Right renal cortex interstitium (tissue), 3 donors: ENCODE measurements around the gene TRPV3. TPM values are rescaled to one million over a fixed set of nuclear protein-coding genes. Genes with fewer than 3 reads are reported as not detected.
"Not testable (repeated sequence)": the region's sequence is repeated elsewhere in the genome, so short reads cannot be mapped to it uniquely, and the experiment has no call there.

Experiments
- DNase-seq, 3 donors: peaks; one replicate each; pipeline ENCODE4 v3.0.0-alpha.2; 2013; ENCODE audit warnings: low read depth in 3 of 3, low spot score in 2 of 3
- polyA plus RNA-seq, 3 donors: library from polyadenylated mRNA; unstranded; fragments of 120-200 nt; gene quantifications; one replicate each; pipeline ENCODE4 v1.2.1, GENCODE V29; 2013; ENCODE audit not compliant: insufficient read length in 3 of 3

The TRPV3 gene
- polyA plus RNA-seq, 3 donors, result 0.67 to 0.97 (median 0.91) TPM

DNA sequence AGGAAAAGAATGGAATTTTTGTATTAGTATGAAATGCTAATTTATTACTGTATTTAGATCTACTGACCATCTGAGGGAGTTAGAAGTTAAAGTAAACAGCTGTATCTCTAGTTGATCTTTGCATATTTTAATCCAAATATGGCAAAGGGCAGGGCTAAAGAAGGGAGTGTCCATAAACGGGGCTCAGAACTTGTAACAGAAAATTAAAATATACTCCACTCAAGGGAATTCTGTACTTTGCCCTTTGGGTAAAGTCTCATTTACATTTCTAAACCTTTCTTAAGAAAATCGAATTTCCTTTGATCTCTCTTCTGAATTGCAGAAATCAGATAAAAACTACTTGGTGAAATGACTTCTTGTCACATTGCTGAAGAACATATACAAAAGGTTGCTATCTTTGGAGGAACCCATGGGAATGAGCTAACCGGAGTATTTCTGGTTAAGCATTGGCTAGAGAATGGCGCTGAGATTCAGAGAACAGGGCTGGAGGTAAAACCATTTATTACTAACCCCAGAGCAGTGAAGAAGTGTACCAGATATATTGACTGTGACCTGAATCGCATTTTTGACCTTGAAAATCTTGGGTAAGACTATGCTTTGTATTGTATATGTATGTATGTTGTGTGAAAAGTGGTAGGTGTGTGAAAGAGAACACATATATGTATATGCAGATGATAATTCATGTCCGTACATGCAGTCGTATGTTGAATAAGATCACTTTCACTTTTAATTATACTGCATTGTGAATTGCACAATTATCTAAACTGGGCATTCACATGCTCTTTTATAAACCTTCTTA is 81.6 kb downstream of the TRPV3 start, which contains the start of gene ASPA:
Gene ASPA (plus strand): TSS at position 186 of the 799 bp plus-strand sequence. CDS start 163 bp downstream, at position 349.
- no peak for DNase-seq

DNA sequence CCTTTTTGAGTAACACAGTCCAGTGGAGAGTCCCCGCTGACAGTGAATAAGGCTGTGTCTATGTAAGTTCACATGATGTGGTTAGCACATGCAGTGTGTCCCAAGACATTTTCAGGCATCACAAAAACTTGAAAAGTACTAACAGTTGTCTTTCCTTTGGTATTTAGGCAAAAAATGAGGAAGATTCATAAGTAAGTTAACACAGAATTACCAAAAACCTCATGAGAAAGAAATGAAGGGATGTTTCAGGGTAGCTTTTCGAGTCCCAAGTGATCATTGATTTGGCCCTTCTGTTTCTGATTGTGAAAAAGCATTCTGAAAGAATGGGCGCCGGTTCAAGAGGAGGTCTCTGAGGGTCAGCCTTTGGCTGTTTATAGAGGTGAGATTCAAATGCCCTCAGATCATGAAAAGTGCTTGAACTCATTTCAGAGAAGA is 82.3 kb downstream of the TRPV3 start:
- DNase-seq, result no peak

DNA sequence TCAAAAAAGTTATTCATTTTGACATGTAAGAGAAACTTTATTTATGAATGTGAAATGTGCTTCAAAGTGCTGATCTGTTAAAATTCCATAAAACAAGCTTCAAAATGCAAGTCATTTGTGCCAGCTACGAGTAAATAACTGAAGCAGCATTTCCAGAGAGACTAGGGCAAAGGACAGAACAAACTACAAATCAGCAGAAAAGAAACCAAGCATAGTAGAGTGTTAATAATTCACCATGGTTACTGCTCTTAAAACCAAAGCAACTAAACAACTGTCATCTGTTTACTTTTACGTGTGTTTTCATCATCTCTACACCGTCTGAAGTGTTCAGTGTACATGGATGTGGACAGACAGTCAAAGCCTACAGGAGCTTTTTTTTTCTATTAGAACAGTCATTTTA is 83.4 kb downstream of the TRPV3 start:
- no peak for DNase-seq

DNA sequence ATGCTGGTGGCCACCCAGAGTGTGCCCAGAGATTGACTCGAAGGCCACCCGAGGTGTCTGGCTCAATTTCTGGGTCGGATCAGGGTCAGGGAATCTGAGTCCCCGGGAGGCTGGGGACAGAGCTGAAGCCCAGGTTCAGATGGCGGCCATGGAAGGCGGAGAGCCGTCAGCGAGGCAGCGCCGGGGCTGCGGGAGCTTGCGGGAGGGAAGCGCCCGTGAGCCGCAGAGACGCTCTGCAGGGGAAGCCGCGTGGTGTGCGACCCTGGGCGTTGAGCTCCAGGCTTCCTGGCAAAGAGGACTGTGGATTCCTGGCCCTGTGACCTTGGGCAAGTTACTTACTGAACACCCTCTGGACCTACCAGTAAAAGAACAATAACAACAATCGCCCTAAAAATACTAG is 85.5 kb downstream of the TRPV3 start:
- DNase-seq, result no peak

DNA sequence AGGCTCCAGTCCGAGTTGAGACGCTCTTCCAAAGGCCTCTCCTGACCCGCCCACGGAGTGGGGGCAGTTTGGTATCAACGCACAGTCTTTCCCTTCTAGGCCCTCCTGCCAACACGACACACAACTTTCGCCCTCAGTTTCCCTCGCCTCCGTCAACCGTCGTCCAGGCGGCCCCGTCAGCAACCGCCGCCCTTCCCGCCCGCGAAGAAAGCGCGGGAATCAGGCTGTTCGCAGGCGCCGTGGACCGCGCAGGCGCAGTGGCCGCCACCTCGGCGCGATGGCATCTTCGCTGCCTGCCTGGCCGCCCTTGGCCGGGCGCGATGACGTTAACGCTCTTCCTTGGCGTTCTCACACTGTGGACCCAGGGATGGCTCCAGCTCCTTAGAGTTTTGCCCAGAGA is 86.0 kb downstream of the TRPV3 start, which contains the start of gene SPATA22:
Gene SPATA22 (minus strand): TSS at position 221 of the 400 bp plus-strand sequence. CDS start 2,494 bp downstream, outside the sequence.
- DNase-seq, result no peak

DNA sequence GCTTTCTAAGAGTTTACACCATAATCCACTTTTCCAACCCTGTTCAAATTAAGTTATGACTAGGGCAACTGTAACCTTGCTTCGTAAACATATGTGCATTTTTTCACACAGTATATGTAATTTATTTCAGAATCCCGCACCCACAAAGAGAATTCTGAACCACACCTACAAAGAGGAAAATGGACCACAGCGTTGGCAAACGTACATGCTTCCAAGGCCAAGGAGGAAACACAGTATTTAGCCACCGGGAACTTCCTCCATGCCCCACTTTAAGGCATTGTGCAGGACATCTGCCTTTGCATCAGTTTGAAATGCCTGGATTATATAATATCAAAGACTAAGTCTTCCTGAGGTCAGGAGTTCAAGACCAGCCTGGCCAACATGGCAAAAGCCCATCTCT is 88.1 kb downstream of the TRPV3 start:
- no peak for DNase-seq

DNA sequence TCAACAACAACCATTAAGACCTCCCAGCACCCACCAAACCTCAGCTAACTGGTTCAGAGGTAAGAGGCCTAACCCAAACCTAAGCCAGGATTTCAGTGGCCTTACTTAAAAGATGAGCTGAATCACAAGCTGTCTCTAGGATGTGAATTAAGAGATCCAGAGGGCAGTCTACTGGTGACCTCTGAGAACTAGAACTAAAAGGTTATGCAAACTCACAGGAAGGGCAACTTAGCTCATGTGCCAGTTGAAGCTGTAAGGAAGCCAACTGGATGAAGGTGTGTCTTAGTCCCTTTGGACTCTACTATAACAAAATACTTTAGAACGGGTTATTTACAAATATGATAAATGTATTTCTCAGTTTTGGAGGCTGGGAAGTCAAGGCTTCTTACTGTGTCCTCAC is 91.3 kb downstream of the TRPV3 start:
- DNase-seq, result not testable (repeated sequence)

Other genes with a start within 250 kb of the TRPV3 start
- gene OR3A2, start 171.5 kb downstream of the TRPV3 start, polyA plus RNA-seq, result under 1 TPM; 0.24 to 0.54 (median 0.49) TPM
- gene OR1E1, start 159.4 kb downstream of the TRPV3 start, polyA plus RNA-seq, result under 1 TPM in 1 of 3 donors, not detected in 2; 0.17 TPM
- under 1 TPM in 1 of 3 donors, not detected in 2; 0.06 TPM for gene OR3A3, start 146.4 kb downstream of the TRPV3 start, polyA plus RNA-seq
- gene OR1E2, start 124.0 kb downstream of the TRPV3 start, polyA plus RNA-seq, result not detected
- gene SPATA22, start 86.0 kb downstream of the TRPV3 start, polyA plus RNA-seq, result 1 to 10 TPM in 1 of 3 donors, under 1 TPM in 2; 0.28 to 1.1 (median 0.56) TPM
- 10 to 100 TPM; 23.1 to 25.5 (median 24.3) TPM for gene ASPA, start 81.8 kb downstream of the TRPV3 start, polyA plus RNA-seq
- gene TRPV1, start 51.6 kb upstream of the TRPV3 start, polyA plus RNA-seq, result 1 to 10 TPM; 6.5 to 8.1 (median 7.9) TPM
- 10 to 100 TPM; 12.1 to 15.7 (median 12.6) TPM for gene SHPK, start 78.4 kb upstream of the TRPV3 start, polyA plus RNA-seq
- 10 to 100 TPM; 19.2 to 21.5 (median 19.6) TPM for gene CTNS, start 78.9 kb upstream of the TRPV3 start, polyA plus RNA-seq
- 10 to 100 TPM; 84.5 to 98.5 (median 92.6) TPM for gene TAX1BP3, start 110.8 kb upstream of the TRPV3 start, polyA plus RNA-seq
- 10 to 100 TPM; 22.8 to 26.7 (median 26.4) TPM for gene EMC6, start 111.0 kb upstream of the TRPV3 start, polyA plus RNA-seq
- 1 to 10 TPM; 1.2 to 1.6 (median 1.4) TPM for gene P2RX5, start 138.3 kb upstream of the TRPV3 start, polyA plus RNA-seq
- 1 to 10 TPM; 3.4 to 3.6 (median 3.5) TPM for gene HASPIN, start 166.1 kb upstream of the TRPV3 start, polyA plus RNA-seq
- 10 to 100 TPM; 37.4 to 40.9 (median 38.3) TPM for gene ITGAE, start 243.4 kb upstream of the TRPV3 start, polyA plus RNA-seq